Lower lobe of right lung (tissue), 2 donors: ENCODE results near the gene ADGRV1. TPM values are rescaled to one million over a fixed set of nuclear protein-coding genes. Genes with fewer than 3 reads are reported as not detected.

Experiments used
- ATAC-seq, 2 donors: fragments of 200-7000 bp; cut with Tn5 transposase; one replicate each; pipeline ENCODE4 v1.9.1; 2020 to 2022; ENCODE audit warnings: mild to moderate bottlenecking in 2 of 2, moderate library complexity in 2 of 2
- DNase-seq: peaks from one replicate; pipeline ENCODE4 v3.0.0-alpha.2; 2020
- H3K27ac ChIP-seq: fragments of 200-600 bp; one replicate; pipeline ENCODE4 v1.8.0; 2022
- H3K27me3 ChIP-seq: fragments of 200-600 bp; one replicate; pipeline ENCODE4 v1.8.0; 2022; ENCODE audit warnings: low read depth
- H3K36me3 ChIP-seq: fragments of 200-600 bp; one replicate; pipeline ENCODE4 v1.8.0; 2022; ENCODE audit warnings: mild to moderate bottlenecking
- H3K4me1 ChIP-seq: fragments of 200-600 bp; one replicate; pipeline ENCODE4 v1.8.0; 2022
- H3K4me3 ChIP-seq: fragments of 200-600 bp; one replicate; pipeline ENCODE4 v1.8.0; 2022; ENCODE audit warnings: mild to moderate bottlenecking
- H3K9me3 ChIP-seq: fragments of 200-600 bp; one replicate; pipeline ENCODE4 v1.8.0; 2022
- CTCF ChIP-seq: fragments of 200-600 bp; IDR thresholded peaks from one replicate; pipeline ENCODE4 v1.8.0; 2022; ENCODE audit warnings: antibody characterized with exemption, mild to moderate bottlenecking
- intact Hi-C: fragments of 100-400 bp; cut with DNase I; formaldehyde crosslinking; loops from one replicate; pipeline ENCODE4 v1.11.0; 2022
- total RNA-seq: library from RNA; stranded (reverse); fragmentation: NEBNext Ultra II Directional; extraction: Animal tissue kit (Norgen Biotek cat#: 25700); gene quantifications from one replicate; pipeline ENCODE4 v1.2.1, GENCODE V29; 2021
- donor health status: DM: no; HTN: yes; CAD: no; lungs with severe emphysema.

The ADGRV1 gene
- total RNA-seq, 1 donor from 2014 or later = 49.7 TPM

- DNase-seq (no peak), ATAC-seq (no peak)
- Histone ChIP-seq H3K27me3 (no peaks in the 10 kb centered on the region), H3K36me3 (no peaks in the 10 kb centered on the region), H3K4me3 (no peak overlapping the region), H3K27ac (no peak overlapping the region), H3K4me1 (peaks cover 15% of the 10 kb centered on the region), H3K9me3 (no peaks in the 10 kb centered on the region)
- TF ChIP-seq CTCF = no peak
- intact Hi-C loops = no loop called here
Observed at GRCh38 chr5:91020065-91020800, 461.6 kb downstream of the ADGRV1 start.

GRCh38 chr5:91022518-91022917 is 463.9 kb downstream of the ADGRV1 start:
- intact Hi-C loops = no loop called here

GRCh38 chr5:91024206-91024605 is 465.6 kb downstream of the ADGRV1 start:
- intact Hi-C loops = no loop called here
- no peak for TF ChIP-seq CTCF
- Histone ChIP-seq H3K9me3 (no peaks in the 10 kb centered on the region), H3K4me3 (no peak overlapping the region), H3K27me3 (no peaks in the 10 kb centered on the region), H3K4me1 (peaks cover 9% of the 10 kb centered on the region), H3K36me3 (no peaks in the 10 kb centered on the region), H3K27ac (no peak overlapping the region)
- no peak for DNase-seq
- ATAC-seq = no peak

More at GRCh38 chr5:91022518-91022917, 463.9 kb downstream of the ADGRV1 start:
- TF ChIP-seq CTCF = no peak
- no peaks in the 10 kb centered on the region for H3K36me3 ChIP-seq
- H3K27me3 ChIP-seq = no peaks in the 10 kb centered on the region
- H3K4me3 ChIP-seq = no peak overlapping the region
- peaks cover 16% of the 10 kb centered on the region for H3K4me1 ChIP-seq
- H3K9me3 ChIP-seq = no peaks in the 10 kb centered on the region
- ATAC-seq (no peak), DNase-seq (no peak)
- no peak overlapping the region for H3K27ac ChIP-seq

- TF ChIP-seq CTCF = no peak
- no peaks in the 10 kb centered on the region for H3K27me3 ChIP-seq
- H3K9me3 ChIP-seq = no peaks in the 10 kb centered on the region
- ATAC-seq (no peak), DNase-seq (no peak)
- intact Hi-C loops = no loop called here
- H3K27ac ChIP-seq = no peak overlapping the region
- H3K4me1 ChIP-seq = peaks cover 9% of the 10 kb centered on the region
- no peaks in the 10 kb centered on the region for H3K36me3 ChIP-seq
- no peak overlapping the region for H3K4me3 ChIP-seq
Observed at GRCh38 chr5:91024727-91025126, 466.1 kb downstream of the ADGRV1 start.

- ATAC-seq = no peak
- peaks cover 9% of the 10 kb centered on the region for H3K4me1 ChIP-seq
- no peak overlapping the region for H3K4me3 ChIP-seq
- H3K9me3 ChIP-seq = no peaks in the 10 kb centered on the region
- intact Hi-C loops = no loop called here
- H3K36me3 ChIP-seq = no peaks in the 10 kb centered on the region
- H3K27me3 ChIP-seq = no peaks in the 10 kb centered on the region
- no peak for TF ChIP-seq CTCF
- H3K27ac ChIP-seq = no peak overlapping the region
- DNase-seq = no peak
Observed at GRCh38 chr5:91025449-91025848, 466.9 kb downstream of the ADGRV1 start.
